T-helper 17 cell (primary cell): ENCODE data around the gene CHAT. TPM values are rescaled to one million over a fixed set of nuclear protein-coding genes. Genes with fewer than 3 reads are reported as not detected.

Experiments used
- ATAC-seq: fragments of 150-1000 bp; cut with Tn5 transposase; 2 replicates; pipeline ENCODE4 v1.10.0; 2021; ENCODE audit warnings: mild to moderate bottlenecking, moderate library complexity
- DNase-seq, 3 donors: peaks; one replicate each; pipeline versions ENCODE4 v3.0.0 to v3.0.0-alpha.2; 2020 to 2021
- H3K9me3 ChIP-seq: one replicate; pipeline ENCODE4 v1.7.0; 2013; ENCODE audit warnings: low read length, mild to moderate bottlenecking; ENCODE audit not compliant: control insufficient read depth, poor library complexity, severe bottlenecking
- H3K27ac Mint-ChIP-seq: one replicate; pipeline ENCODE4 v1.8.0; 2022; ENCODE audit warnings: mild to moderate bottlenecking, moderate library complexity, mixed read lengths
- H3K27me3 Mint-ChIP-seq: one replicate; pipeline ENCODE4 v1.8.0; 2022; ENCODE audit warnings: mixed read lengths
- H3K36me3 Mint-ChIP-seq: one replicate; pipeline ENCODE4 v1.8.0; 2022; ENCODE audit warnings: low read depth, mixed read lengths
- H3K4me1 Mint-ChIP-seq: one replicate; pipeline ENCODE4 v1.8.0; 2022; ENCODE audit warnings: mild to moderate bottlenecking, mixed read lengths
- H3K4me3 Mint-ChIP-seq: one replicate; pipeline ENCODE4 v1.8.0; 2022; ENCODE audit warnings: mild to moderate bottlenecking, moderate library complexity, mixed read lengths
- total RNA-seq, 4 donors: library from RNA in 2 of 4; stranded (reverse) in 2 of 4; gene quantifications; one replicate each; pipeline ENCODE4 v1.2.3 and lab custom pipeline; 2022 to 2026

CHAT gene
- total RNA-seq, 2 donors from 2014 or later = not detected

DNA sequence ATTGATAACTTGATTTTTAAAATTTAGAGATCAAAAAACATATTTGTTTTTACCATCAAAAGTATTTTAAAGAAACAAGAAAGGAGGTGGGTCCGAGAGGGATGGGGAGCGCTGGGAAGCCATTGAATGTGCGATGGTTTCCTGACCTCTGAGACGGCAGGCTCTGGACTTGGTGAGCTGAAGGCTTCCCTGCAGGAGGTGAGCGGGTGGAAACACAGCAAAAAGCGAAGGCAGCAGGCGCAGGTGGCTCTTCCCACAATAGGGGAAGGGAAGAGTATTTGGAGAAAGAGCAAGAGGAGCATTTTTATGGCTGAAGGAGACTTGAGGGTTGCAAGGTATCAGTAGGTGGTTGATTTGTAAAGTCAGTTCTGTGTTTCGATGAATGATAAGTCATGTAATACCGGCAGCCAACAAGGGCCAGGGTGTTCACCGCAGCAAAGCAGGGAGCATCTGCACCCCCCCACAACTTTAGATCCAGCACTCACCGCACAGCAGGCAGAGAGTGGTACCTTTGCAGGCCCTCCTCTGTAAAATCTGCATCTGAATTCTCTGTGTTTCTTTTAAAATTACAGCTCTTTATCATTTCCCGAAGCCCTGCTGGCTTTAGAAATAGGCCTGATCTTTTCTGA lies 76.2 kb downstream of the CHAT start:
- Mint-ChIP-seq H3K36me3 (peaks cover 6% of the 10 kb centered on the region), H3K4me1 (peaks cover 2% of the 10 kb centered on the region), H3K27me3 (peaks cover 66% of the 10 kb centered on the region), H3K27ac (no peak overlapping the region), H3K4me3 (no peak overlapping the region)
- no peaks in the 10 kb centered on the region for H3K9me3 ChIP-seq
- DNase-seq (no peak), ATAC-seq (no peak)

DNA sequence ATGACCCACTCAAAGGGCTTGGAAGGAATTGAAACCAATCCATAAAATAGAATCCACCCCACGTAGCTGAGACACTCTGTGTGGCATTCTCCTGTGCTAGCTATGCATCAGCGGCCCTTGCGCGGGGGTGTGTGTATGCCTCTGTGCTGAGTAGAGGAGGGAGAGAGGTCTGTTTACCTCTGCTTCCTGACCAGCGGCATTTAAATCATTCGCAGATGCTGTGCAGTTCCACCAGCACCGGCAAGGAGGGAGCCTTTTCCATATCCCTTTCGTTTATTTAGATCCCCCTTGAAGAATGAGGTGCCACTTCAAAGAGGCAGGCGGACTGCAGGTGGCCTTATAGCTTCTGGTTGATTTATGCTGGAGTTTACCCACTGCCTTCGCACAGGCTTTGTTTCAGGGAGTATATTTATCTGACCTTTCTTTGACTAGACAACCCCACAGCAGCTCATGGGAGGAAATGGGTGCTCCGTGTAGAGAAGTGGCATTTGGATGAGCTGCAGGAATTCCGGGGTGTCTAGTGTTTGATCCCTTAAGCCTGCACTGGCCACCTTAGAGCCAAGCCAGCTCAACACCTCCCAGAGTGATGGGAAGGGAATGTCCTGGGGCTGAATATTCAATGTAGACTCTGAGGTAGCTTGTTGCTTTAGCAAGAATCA lies 77.0 kb downstream of the CHAT start:
- Mint-ChIP-seq H3K4me3 (no peak overlapping the region), H3K27me3 (peaks cover 66% of the 10 kb centered on the region), H3K4me1 (peaks cover 2% of the 10 kb centered on the region), H3K27ac (no peak overlapping the region), H3K36me3 (peaks cover 6% of the 10 kb centered on the region)
- ATAC-seq (no peak), DNase-seq (no peak)
- no peaks in the 10 kb centered on the region for H3K9me3 ChIP-seq

DNA sequence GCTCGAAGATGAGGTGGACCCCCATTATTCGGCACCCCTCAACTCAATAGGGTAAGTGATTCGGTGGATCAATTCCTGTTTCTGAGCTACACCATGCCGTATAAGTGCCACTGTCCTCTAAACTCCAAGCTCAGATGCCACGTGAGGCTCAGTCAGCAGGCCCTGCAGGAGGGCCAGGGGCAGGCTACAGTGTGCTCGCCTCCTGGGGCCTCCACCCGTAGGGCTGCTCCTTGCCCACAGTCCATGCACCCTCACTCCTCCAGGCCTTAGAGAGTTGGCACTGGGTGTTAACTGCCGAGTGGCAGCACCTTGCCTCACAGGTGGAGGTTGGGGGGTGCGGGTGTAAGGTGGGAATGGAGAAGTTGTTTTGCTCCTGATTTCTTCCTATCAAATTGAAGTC lies 77.8 kb downstream of the CHAT start:
- Mint-ChIP-seq H3K36me3 (peaks cover 6% of the 10 kb centered on the region), H3K27me3 (peaks cover 66% of the 10 kb centered on the region), H3K27ac (no peak overlapping the region), H3K4me3 (no peak overlapping the region), H3K4me1 (peaks cover 2% of the 10 kb centered on the region)
- DNase-seq (no peak), ATAC-seq (no peak)
- H3K9me3 ChIP-seq = no peaks in the 10 kb centered on the region

DNA sequence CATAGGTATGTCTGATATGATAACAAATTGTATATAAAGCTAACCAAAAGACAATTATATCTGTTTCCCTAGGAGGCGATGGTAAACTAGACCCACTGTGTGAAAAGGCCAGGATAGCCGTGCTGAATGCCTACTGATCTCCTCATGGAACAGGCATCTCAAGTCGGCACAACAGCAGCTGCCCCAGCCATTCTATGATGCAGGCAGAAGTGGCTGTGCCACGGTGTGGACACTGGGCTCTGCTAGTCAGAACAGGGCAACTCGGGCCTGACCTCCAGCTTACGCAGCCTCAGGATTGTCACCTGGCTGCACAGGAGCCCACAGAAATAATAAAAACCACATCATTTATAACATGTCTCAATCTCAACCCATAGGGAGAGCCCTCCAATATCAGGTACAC lies 80.6 kb downstream of the CHAT start:
- ATAC-seq (no peak), DNase-seq (no peak)
- no peak overlapping the region for H3K4me3 Mint-ChIP-seq
- H3K36me3 Mint-ChIP-seq = no peaks in the 10 kb centered on the region
- H3K9me3 ChIP-seq = no peaks in the 10 kb centered on the region
- H3K27me3 Mint-ChIP-seq = peaks cover 45% of the 10 kb centered on the region
- H3K4me1 Mint-ChIP-seq = peaks cover 1% of the 10 kb centered on the region
- H3K27ac Mint-ChIP-seq = no peak overlapping the region

DNA sequence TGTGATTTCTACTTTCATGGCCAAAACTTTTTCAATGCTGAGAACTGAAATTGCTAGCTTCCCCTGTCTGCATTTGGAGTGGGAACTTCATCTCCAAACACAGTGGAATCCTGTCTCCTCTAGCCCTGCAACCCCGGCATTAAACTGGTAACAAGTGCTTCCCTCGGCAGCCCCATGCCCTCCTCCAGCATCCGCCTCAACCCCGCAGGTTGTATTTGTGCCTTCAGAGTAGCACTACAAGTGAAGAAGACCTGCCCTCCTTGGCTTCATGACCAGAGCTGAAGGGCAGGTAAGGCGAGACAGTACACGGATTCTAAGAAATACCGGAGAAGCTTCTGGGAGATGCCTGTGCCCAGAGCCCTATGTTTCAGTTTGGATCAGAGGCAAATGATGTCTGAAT lies 82.5 kb downstream of the CHAT start:
- H3K4me3 Mint-ChIP-seq = no peak overlapping the region
- H3K27ac Mint-ChIP-seq = no peak overlapping the region
- H3K9me3 ChIP-seq = no peaks in the 10 kb centered on the region
- no peaks in the 10 kb centered on the region for H3K36me3 Mint-ChIP-seq
- peaks cover 39% of the 10 kb centered on the region for H3K27me3 Mint-ChIP-seq
- no peaks in the 10 kb centered on the region for H3K4me1 Mint-ChIP-seq
- no peak for ATAC-seq
- no peak for DNase-seq

DNA sequence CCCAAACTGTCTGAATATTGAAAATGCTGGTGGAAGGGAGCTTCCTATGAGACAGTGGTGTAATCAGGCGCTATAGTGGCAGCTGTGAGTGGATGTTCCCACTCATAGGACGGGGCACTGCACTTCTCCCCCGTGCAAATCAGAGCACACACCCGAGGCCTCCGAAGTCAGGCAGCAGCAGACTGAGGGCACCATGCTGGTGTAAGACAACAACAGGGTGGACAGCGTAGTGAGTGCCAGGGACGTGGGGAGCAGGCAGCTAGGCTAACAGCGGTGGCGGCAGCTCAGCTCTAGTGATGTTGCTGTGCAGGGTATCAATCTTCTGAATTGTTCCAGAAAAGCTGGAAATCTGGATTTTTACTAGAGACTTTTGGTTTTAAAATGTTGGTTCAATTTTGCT lies 84.8 kb downstream of the CHAT start:
- H3K27me3 Mint-ChIP-seq = peaks cover 32% of the 10 kb centered on the region
- no peak overlapping the region for H3K4me3 Mint-ChIP-seq
- H3K27ac Mint-ChIP-seq = no peak overlapping the region
- no peak for DNase-seq
- no peak for ATAC-seq
- no peaks in the 10 kb centered on the region for H3K36me3 Mint-ChIP-seq
- H3K4me1 Mint-ChIP-seq = no peaks in the 10 kb centered on the region
- H3K9me3 ChIP-seq = no peaks in the 10 kb centered on the region

DNA sequence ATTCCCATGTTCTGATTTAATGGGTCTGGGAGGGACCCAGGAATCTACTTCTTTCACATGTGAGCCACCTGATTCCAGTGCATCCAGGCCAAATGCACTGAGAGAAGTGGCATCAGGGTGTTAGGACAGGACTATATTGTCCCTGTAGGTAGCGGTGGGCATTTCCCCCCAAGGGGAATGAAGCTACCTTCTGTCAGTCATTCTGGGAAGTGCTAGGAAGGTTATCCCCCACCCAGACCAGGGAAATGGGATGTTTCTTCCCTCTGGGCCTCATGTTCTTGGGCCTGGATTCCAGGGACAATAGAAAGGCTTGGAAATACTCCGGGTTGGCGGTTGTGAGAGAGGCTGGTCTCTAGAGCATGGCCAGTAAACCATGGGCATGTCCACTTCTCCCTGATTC lies 86.4 kb downstream of the CHAT start:
- no peak overlapping the region for H3K4me3 Mint-ChIP-seq

DNA sequence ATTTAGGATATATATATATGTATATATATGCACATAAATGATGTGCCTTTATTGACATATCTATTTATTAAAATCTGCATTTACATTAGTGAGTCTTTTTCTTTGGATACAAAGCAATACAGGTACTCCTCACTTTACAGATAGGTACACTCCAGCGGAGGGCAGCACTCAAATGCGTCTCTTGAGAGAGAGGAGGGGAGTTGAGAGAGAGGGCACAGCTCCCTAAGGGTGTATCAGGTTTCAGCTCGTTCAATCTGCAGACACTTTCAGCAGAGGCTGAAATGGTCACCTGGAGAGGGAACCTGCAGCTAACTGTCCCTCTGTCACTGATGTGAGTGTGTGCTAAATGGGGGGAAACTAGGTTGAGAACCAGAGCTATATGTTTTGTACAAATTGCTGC lies 87.2 kb downstream of the CHAT start:
- no peak overlapping the region for H3K27ac Mint-ChIP-seq
- no peaks in the 10 kb centered on the region for H3K36me3 Mint-ChIP-seq
- DNase-seq (no peak), ATAC-seq (no peak)
- H3K4me1 Mint-ChIP-seq = no peaks in the 10 kb centered on the region
- no peak overlapping the region for H3K4me3 Mint-ChIP-seq
- H3K9me3 ChIP-seq = no peaks in the 10 kb centered on the region
- H3K27me3 Mint-ChIP-seq = peaks cover 27% of the 10 kb centered on the region

More for the DNA sequence above, 86.4 kb downstream of the CHAT start:
- Mint-ChIP-seq H3K27me3 (peaks cover 27% of the 10 kb centered on the region), H3K36me3 (no peaks in the 10 kb centered on the region), H3K4me1 (no peaks in the 10 kb centered on the region), H3K27ac (no peak overlapping the region)
- DNase-seq (no peak), ATAC-seq (no peak)
- no peaks in the 10 kb centered on the region for H3K9me3 ChIP-seq

DNA sequence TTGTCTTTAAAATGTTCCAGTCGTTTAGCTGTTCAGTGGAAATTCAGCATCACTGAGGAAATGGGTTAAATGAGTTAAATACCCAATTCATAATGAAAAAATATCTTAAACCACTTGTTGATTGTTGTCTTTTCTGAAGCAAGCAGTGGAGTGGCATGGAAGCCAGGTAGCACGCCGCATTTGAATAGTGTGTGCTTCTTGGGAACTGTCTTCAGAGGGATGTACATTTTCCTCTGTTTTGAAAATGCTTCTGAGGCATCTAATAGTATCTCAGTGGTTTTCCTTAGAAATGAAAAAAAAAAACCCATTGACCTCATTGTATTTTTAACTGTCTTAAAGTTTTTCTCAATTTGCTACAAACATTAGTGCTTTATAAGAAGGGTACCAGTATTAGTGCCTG lies 93.7 kb downstream of the CHAT start:
- no peak for ATAC-seq
- DNase-seq = no peak
- H3K9me3 ChIP-seq = no peaks in the 10 kb centered on the region
- H3K27ac Mint-ChIP-seq = no peak overlapping the region
- peaks cover 43% of the 10 kb centered on the region for H3K27me3 Mint-ChIP-seq
- no peaks in the 10 kb centered on the region for H3K4me1 Mint-ChIP-seq
- no peaks in the 10 kb centered on the region for H3K36me3 Mint-ChIP-seq
- no peak overlapping the region for H3K4me3 Mint-ChIP-seq

DNA sequence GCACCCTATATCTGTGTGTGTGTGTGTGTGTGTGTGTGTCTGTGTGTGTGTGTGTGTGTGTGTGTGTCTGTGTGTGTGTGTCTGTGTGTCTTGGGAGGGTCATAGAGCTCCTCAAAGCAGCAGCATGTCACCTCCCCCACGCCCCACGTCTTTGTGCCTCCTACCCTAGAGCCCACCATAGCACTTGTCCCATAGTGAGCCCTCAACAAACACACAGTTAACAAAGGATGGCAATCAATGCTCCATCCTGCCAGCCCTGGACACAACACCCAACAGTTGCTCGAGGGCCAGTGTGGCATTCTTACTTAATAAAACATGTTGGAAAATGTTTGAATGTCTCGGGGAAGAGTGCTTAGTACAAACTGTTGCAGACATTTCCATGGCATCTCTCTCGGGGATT lies 96.1 kb downstream of the CHAT start:
- Mint-ChIP-seq H3K36me3 (no peaks in the 10 kb centered on the region), H3K27me3 (peaks cover 35% of the 10 kb centered on the region), H3K27ac (no peak overlapping the region), H3K4me3 (no peak overlapping the region), H3K4me1 (no peaks in the 10 kb centered on the region)
- no peaks in the 10 kb centered on the region for H3K9me3 ChIP-seq
- DNase-seq = no peak
- no peak for ATAC-seq

DNA sequence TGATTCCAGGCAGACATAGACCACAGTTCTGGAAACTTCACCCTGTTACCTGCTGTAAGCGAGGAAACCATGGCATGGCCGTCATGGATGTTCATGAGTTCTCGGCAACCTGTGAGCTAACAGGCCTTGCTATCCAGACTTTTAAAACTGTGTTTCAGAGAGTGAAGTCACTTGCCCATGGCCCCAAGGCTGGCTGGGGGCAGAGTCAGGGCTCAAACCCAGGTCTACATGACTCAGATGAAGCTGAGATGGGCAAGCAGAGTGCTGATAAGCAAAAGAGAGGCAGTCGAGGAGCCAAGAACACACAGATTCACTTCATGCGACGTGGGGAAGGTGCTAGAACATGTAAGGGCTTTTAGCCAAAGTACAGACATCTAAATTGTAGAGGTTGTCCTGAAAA lies 97.1 kb downstream of the CHAT start:
- H3K27me3 Mint-ChIP-seq = peaks cover 35% of the 10 kb centered on the region
- H3K4me3 Mint-ChIP-seq = no peak overlapping the region
- no peak for DNase-seq
- H3K9me3 ChIP-seq = no peaks in the 10 kb centered on the region
- no peaks in the 10 kb centered on the region for H3K4me1 Mint-ChIP-seq
- H3K27ac Mint-ChIP-seq = no peak overlapping the region
- no peaks in the 10 kb centered on the region for H3K36me3 Mint-ChIP-seq
- ATAC-seq = no peak

DNA sequence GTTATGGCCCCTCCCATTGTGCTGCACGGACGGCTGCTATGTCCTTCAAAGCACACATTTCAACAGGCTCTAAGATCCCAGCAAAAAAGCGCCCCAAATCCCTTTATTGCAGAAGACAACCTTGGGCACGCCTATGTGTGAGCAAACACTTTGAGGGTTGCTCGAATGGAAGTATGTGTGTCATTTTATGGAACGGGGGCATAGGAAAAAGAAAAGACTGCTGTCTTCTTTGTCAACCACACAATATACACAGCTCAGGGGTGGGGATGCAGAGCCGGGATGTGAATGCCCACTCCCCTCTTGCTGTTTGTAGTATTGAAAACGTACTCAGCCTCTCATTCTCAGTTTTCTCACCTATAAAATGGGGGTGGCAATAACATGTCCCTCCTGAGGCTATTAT lies 97.6 kb downstream of the CHAT start:
- H3K9me3 ChIP-seq = no peaks in the 10 kb centered on the region
- H3K27me3 Mint-ChIP-seq = peaks cover 30% of the 10 kb centered on the region
- no peaks in the 10 kb centered on the region for H3K4me1 Mint-ChIP-seq
- DNase-seq (no peak), ATAC-seq (no peak)
- H3K27ac Mint-ChIP-seq = no peak overlapping the region
- H3K36me3 Mint-ChIP-seq = no peaks in the 10 kb centered on the region
- no peak overlapping the region for H3K4me3 Mint-ChIP-seq

DNA sequence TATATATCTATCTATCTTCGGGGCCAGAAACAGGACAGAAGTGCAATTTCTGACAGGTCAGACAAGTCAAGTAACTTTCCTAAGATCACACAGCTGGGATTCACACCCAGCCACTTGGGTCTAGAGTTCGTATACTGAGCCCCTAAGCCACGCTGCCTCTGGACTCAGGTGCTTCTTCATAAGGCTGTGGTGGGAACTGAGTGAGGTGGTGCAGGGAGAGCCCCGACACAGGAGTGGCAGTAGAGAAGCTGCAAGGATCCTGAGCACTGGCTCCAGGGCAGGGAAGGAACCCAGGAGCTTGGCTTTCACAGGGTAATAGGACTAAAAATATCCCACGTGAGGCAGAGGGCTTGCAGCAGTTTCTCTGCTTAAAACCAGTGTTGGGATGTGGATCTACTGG lies 99.4 kb downstream of the CHAT start:
- Mint-ChIP-seq H3K27ac (no peak overlapping the region), H3K27me3 (peaks cover 30% of the 10 kb centered on the region), H3K36me3 (no peaks in the 10 kb centered on the region), H3K4me3 (no peak overlapping the region), H3K4me1 (no peaks in the 10 kb centered on the region)
- H3K9me3 ChIP-seq = no peaks in the 10 kb centered on the region
- ATAC-seq = no peak
- DNase-seq = no peak
